ENCODE results near the gene SIVA1. TPM values are rescaled to one million over a fixed set of nuclear protein-coding genes. Genes with fewer than 3 reads are reported as not detected.

The SIVA1 gene, protein sequence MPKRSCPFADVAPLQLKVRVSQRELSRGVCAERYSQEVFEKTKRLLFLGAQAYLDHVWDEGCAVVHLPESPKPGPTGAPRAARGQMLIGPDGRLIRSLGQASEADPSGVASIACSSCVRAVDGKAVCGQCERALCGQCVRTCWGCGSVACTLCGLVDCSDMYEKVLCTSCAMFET
- total RNA-seq (50.7 and 52.5 TPM in 2 replicates), polyA plus RNA-seq (108 and 123 TPM in 2 replicates), polyA minus RNA-seq (57.8 and 58.3 TPM in 2 replicates)
- total RNA-seq (2013): 41.4 TPM

- CTCF ChIA-PET: interaction anchor here (0.5 to 2.5 kb wide), 11 partner anchors 10 to 676 kb away, joined by 3 to 13 read pairs (median 3); partner anchors contain the start of gene ADSS1
- DNase-seq (peak; percentile 100), ATAC-seq (ENCODE audit: low read depth) (peak; percentile 88)
- Histone ChIP-seq H2AFZ (ENCODE audit: insufficient read depth, low read depth, low read length, poor library complexity, severe bottlenecking) (peak within 1 kb of the TSS; percentile 82), H4K20me1 (ENCODE audit: control insufficient read depth, insufficient read depth, low read length, poor library complexity, severe bottlenecking) (peaks cover 40% of the 10 kb centered on the region), H3K27me3 (replicated peaks in 1 of 4; ENCODE audit: control extremely low read depth in 1 of 4, control insufficient read depth in 3 of 4, insufficient read depth in 4 of 4, low read length in 3 of 4) (no peaks in the 10 kb centered on the region), H3K36me3 (replicated peaks in 1 of 2; ENCODE audit: control extremely low read depth in 1 of 2, control insufficient read depth in 1 of 2, extremely low read depth in 1 of 2, insufficient read depth in 2 of 2, low read length in 1 of 2) (peaks cover 0 to 22% of the 10 kb centered on the region in 2 experiments), H3K4me1 (ENCODE audit: control insufficient read depth in 2 of 2, insufficient read depth in 2 of 2, low read length in 2 of 2) (peaks cover 18 to 24% of the 10 kb centered on the region in 2 donors), H3K4me2 (replicated peaks; ENCODE audit: low read depth, low read length, poor library complexity, severe bottlenecking) (peak within 1 kb of the TSS; percentile 94), H3K27ac (ENCODE audit: low read length in 2 of 2) (peak within 1 kb of the TSS; percentile 80 to 90), H3K9me3 (ENCODE audit: control extremely low read depth in 1 of 3, control insufficient read depth in 2 of 3, insufficient read depth in 1 of 3, low read length in 2 of 3) (peaks cover 0 to 14% (median 0%) of the 10 kb centered on the region in 3 donors), H3K4me3 (ENCODE audit: control extremely low read depth in 1 of 5, extremely low read depth in 1 of 5, insufficient read depth in 1 of 5, low read depth in 2 of 5, low read length in 4 of 5) (peak within 1 kb of the TSS; percentile 38 to 98 (median 91)), H3K79me2 (ENCODE audit: control insufficient read depth, insufficient read depth, low read length) (peaks cover 32% of the 10 kb centered on the region), H3K9ac (ENCODE audit: low read length) (peak within 1 kb of the TSS; percentile 88)
- Mint-ChIP-seq H3K9me3 (ENCODE audit: insufficient read depth) (no peaks in the 10 kb centered on the region), H3K4me1 (peaks cover 33% of the 10 kb centered on the region), H3K27ac (peak within 1 kb of the TSS; percentile 95), H3K27me3 (no peaks in the 10 kb centered on the region), H3K4me3 (peak within 1 kb of the TSS; percentile 91)
- POLR2A ChIA-PET: interaction anchor here (0.6 to 1.6 kb wide), 13 partner anchors 15 to 1189 kb away, joined by 3 to 9 read pairs (median 4); partner anchors contain the start of genes ADSS1, GPR132 and ZBTB42
- intact Hi-C loops (cut with micrococcal nuclease): loop anchor here (1.0 to 5.0 kb wide), 9 partner anchors 15 to 1036 kb away; partner anchors contain the start of genes ADSS1, AKT1, BRF1 and GPR132
- no peak for TF ChIP-seq EZH2 (IDR thresholded peaks at IDR 0.05; ENCODE audit: borderline replicate concordance, insufficient read depth, low read depth, low read length, poor library complexity, severe bottlenecking)
- TF ChIP-seq, protein P1, sequence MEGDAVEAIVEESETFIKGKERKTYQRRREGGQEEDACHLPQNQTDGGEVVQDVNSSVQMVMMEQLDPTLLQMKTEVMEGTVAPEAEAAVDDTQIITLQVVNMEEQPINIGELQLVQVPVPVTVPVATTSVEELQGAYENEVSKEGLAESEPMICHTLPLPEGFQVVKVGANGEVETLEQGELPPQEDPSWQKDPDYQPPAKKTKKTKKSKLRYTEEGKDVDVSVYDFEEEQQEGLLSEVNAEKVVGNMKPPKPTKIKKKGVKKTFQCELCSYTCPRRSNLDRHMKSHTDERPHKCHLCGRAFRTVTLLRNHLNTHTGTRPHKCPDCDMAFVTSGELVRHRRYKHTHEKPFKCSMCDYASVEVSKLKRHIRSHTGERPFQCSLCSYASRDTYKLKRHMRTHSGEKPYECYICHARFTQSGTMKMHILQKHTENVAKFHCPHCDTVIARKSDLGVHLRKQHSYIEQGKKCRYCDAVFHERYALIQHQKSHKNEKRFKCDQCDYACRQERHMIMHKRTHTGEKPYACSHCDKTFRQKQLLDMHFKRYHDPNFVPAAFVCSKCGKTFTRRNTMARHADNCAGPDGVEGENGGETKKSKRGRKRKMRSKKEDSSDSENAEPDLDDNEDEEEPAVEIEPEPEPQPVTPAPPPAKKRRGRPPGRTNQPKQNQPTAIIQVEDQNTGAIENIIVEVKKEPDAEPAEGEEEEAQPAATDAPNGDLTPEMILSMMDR (IDR thresholded peaks at IDR 0.05): no peak
- under 1% methylated on average over 95 of the region's 95 CpGs for WGBS (ENCODE audit: insufficient coverage)
Observed at GRCh38 chr14:104752735-104753527, at the start of gene SIVA1. Gene SIVA1, plus strand, starts transcription at chr14:104753147. Its CDS starts 55 bp downstream, at chr14:104753202.
